IMR-90 (cell line): Measurements from ENCODE around the gene SPPL2A. TPM values are rescaled to one million over a fixed set of nuclear protein-coding genes. Genes with fewer than 3 reads are reported as not detected.

Experiments used
- ATAC-seq: fragments of 200-7000 bp; cut with Tn5 transposase; 2 replicates; pipeline ENCODE4 v1.9.1; 2020; ENCODE audit warnings: low read depth, mild to moderate bottlenecking, moderate library complexity
- BruUV-seq: library from RNA; stranded (reverse); fragments of 400-500 nt; replicated peaks from 2 replicates; lab custom pipeline; 2021; lab: Mats Ljungman, UMichigan
- CTCF ChIA-PET: fragments of 300-600 bp; formaldehyde crosslinking; extraction: SDS; loops from one replicate; lab custom pipeline; 2021; ENCODE audit warnings: antibody characterized with exemption; lab: Yijun Ruan, JAX
- POLR2A ChIA-PET: fragments of 300-600 bp; sonication (Branson Sonifier 250); formaldehyde crosslinking; loops from one replicate; lab custom pipeline; 2022; ENCODE audit warnings: antibody characterized with exemption; ENCODE audit not compliant: unreplicated experiment; lab: Charles Lee
- DNase-seq: peaks from one replicate; pipeline ENCODE4 v3.0.0; 2013
- H2AFZ ChIP-seq: replicated peaks from 2 replicates; pipeline ENCODE3; 2013; ENCODE audit warnings: low read length, mild to moderate bottlenecking; ENCODE audit not compliant: poor library complexity
- H2AK5ac ChIP-seq: 2 replicates; pipeline ENCODE4 v1.6.1; 2013; ENCODE audit warnings: low read depth, low read length, inconsistent platforms
- H2AK9ac ChIP-seq: replicated peaks from 2 replicates; pipeline ENCODE3; 2013; ENCODE audit warnings: mild to moderate bottlenecking, low read depth, low read length, moderate library complexity; ENCODE audit not compliant: poor library complexity
- H2BK120ac ChIP-seq: 2 replicates; pipeline ENCODE4 v1.6.1; 2013; ENCODE audit warnings: low read depth, low read length, inconsistent platforms
- H2BK15ac ChIP-seq: 3 replicates; pipeline ENCODE4 v1.6.1; 2013; ENCODE audit warnings: low read depth, low read length, inconsistent platforms
- H2BK20ac ChIP-seq: 2 replicates; pipeline ENCODE4 v1.6.1; 2013; ENCODE audit warnings: low read depth, mild to moderate bottlenecking, inconsistent platforms, low read length, moderate library complexity
- H2BK5ac ChIP-seq: 2 replicates; pipeline ENCODE4 v1.6.1; 2013; ENCODE audit warnings: mild to moderate bottlenecking, low read depth, low read length, inconsistent platforms; ENCODE audit not compliant: poor library complexity, severe bottlenecking
- H3K14ac ChIP-seq: replicated peaks from 2 replicates; pipeline ENCODE4 v1.6.1; 2013; ENCODE audit warnings: low read depth, low read length, inconsistent platforms
- H3K18ac ChIP-seq: 2 replicates; pipeline ENCODE4 v1.6.1; 2013; ENCODE audit warnings: low read depth, low read length, control low read depth
- H3K23ac ChIP-seq: 2 replicates; pipeline ENCODE4 v1.6.1; 2013; ENCODE audit warnings: low read depth, low read length, inconsistent platforms
- H3K27ac ChIP-seq: 2 replicates; pipeline ENCODE4 v1.5.1; 2013; ENCODE audit warnings: mild to moderate bottlenecking, control low read depth, low read length; ENCODE audit not compliant: insufficient read depth
- H3K27me3 ChIP-seq: 2 replicates; pipeline ENCODE4 v1.6.1; 2013; ENCODE audit warnings: low read length; ENCODE audit not compliant: control insufficient read depth, insufficient read depth
- H3K36me3 ChIP-seq: 2 replicates; pipeline ENCODE4 v1.6.1; 2013; ENCODE audit warnings: low read length, mixed read lengths; ENCODE audit not compliant: control insufficient read depth, insufficient read depth
- H3K4ac ChIP-seq: 2 replicates; pipeline ENCODE4 v1.6.1; 2013; ENCODE audit warnings: low read depth, low read length, inconsistent platforms
- H3K4me1 ChIP-seq: 2 replicates; pipeline ENCODE4 v1.6.1; 2013; ENCODE audit warnings: low read length, mixed read lengths; ENCODE audit not compliant: control insufficient read depth, insufficient read depth
- H3K4me2 ChIP-seq: 2 replicates; pipeline ENCODE4 v1.6.1; 2013; ENCODE audit warnings: low read depth, mild to moderate bottlenecking, control low read depth, low read length, moderate library complexity
- H3K4me3 ChIP-seq: 2 replicates; pipeline ENCODE4 v1.5.1; 2013; ENCODE audit warnings: low read depth, mild to moderate bottlenecking, control low read depth, low read length, moderate library complexity; ENCODE audit not compliant: insufficient read depth
- H3K56ac ChIP-seq: 2 replicates; pipeline ENCODE4 v1.6.1; 2013; ENCODE audit warnings: low read length, inconsistent platforms; ENCODE audit not compliant: insufficient read depth; ENCODE audit errors: extremely low read depth
- H3K79me1 ChIP-seq, 2 experiments: 2 replicates each; pipeline ENCODE4 v1.6.1; 2013; ENCODE audit warnings: low read length in 2 of 2, inconsistent platforms in 1 of 2, low read depth in 1 of 2
- H3K9ac ChIP-seq: 2 replicates; pipeline ENCODE4 v1.6.1; 2013; ENCODE audit warnings: low read depth, low read length, control low read depth
- H3K9me1 ChIP-seq: 2 replicates; pipeline ENCODE4 v1.6.1; 2013; ENCODE audit warnings: low read length, inconsistent platforms; ENCODE audit not compliant: insufficient read depth
- H3K9me3 ChIP-seq: 2 replicates; pipeline ENCODE4 v1.6.1; 2013; ENCODE audit warnings: low read length; ENCODE audit not compliant: control insufficient read depth, insufficient read depth
- H4K20me1 ChIP-seq: 2 replicates; pipeline ENCODE4 v1.6.1; 2013; ENCODE audit warnings: low read length, inconsistent platforms; ENCODE audit not compliant: insufficient read depth
- H4K5ac ChIP-seq: 2 replicates; pipeline ENCODE4 v1.6.1; 2013; ENCODE audit warnings: mild to moderate bottlenecking, low read depth, low read length, control low read depth
- H4K8ac ChIP-seq, 2 experiments: 2 replicates each; pipeline ENCODE4 v1.6.1; 2013; ENCODE audit warnings: low read depth in 2 of 2, low read length in 2 of 2, control low read depth in 1 of 2, inconsistent platforms in 1 of 2
- H4K91ac ChIP-seq: 2 replicates; pipeline ENCODE4 v1.6.1; 2013; ENCODE audit warnings: low read depth, low read length, inconsistent platforms; ENCODE audit not compliant: insufficient read depth
- CEBPB ChIP-seq: IDR thresholded peaks from 2 replicates; pipeline ENCODE4 v1.6.1; 2012; ENCODE audit warnings: low read depth, low read length, improper control_type of control experiment
- CTCF ChIP-seq: conservative IDR thresholded peaks from 2 replicates; pipeline ENCODE4 v1.5.1; 2012; ENCODE audit warnings: mild to moderate bottlenecking, low read depth, low read length, improper control_type of control experiment
- WGBS, 2 experiments: methylation state at CpG; one replicate each; pipeline versions ENCODE4 v1.1.5 to v1.1.7; 2013; ENCODE audit warnings: missing lambda C conversion rate in 2 of 2; ENCODE audit not compliant: insufficient read length in 1 of 2; ENCODE audit errors: extremely low coverage in 2 of 2; 5-methylcytosine and 5-hydroxymethylcytosine counted together
- dilution Hi-C: fragments of 300-500 bp; cut with HindIII; formaldehyde crosslinking; loops from one replicate; pipeline ENCODE4 v1.14.3; 2018; ENCODE audit warnings: low sequenced_read_pairs; ENCODE audit not compliant: unreplicated experiment
- in situ Hi-C: fragments of 300-500 bp; cut with MboI; formaldehyde crosslinking; loops from 3 replicates; pipeline ENCODE4 v1.14.3; 2019; ENCODE audit warnings: low sequenced_read_pairs, inconsistent platforms, mixed read lengths
- intact Hi-C: fragments of 100-400 bp; cut with micrococcal nuclease; formaldehyde crosslinking; loops from 2 replicates; pipeline ENCODE4 v1.10.0; 2022
- polyA plus RNA-seq, 3 experiments: library from polyadenylated mRNA; depleted of rRNA; stranded (reverse); fragments of >200 nt; gene quantifications; 2 replicates each; pipeline ENCODE4 v1.2.3, GENCODE V29; 2012; ENCODE audit warnings: low replicate concordance in 1 of 3
- total RNA-seq: library from RNA; depleted of rRNA; stranded (reverse); fragments of >200 nt; gene quantifications from 2 replicates; pipeline ENCODE4 v1.2.3, GENCODE V29; 2012

The SPPL2A gene
- total and polyA plus RNA-seq, 2 of the 4 experiments (the other 2 are of a cell fraction) = 29.2 to 53.8 TPM

- no peak overlapping the region for H4K91ac ChIP-seq
- no CpG with 5 or more reads among the region's 2 CpGs for WGBS, 2 experiments
- H3K23ac ChIP-seq = no peak overlapping the region
- peak overlapping the region; percentile 4; the same call in 1 of the 2 replicates for H3K18ac ChIP-seq
- no peak overlapping the region for H3K56ac ChIP-seq
- no peak overlapping the region for H4K5ac ChIP-seq
- ATAC-seq = no peak
- peak overlapping the region; percentile 44; the same call in 1 of the 2 replicates for H3K14ac ChIP-seq
- H3K9me3 ChIP-seq = no peaks in the 10 kb centered on the region
- no peaks in the 10 kb centered on the region for H3K27me3 ChIP-seq
- intact Hi-C loops (no loop called here), in situ Hi-C loops (no loop called here), dilution Hi-C loops (no loop called here)
- 0 out of 2 replicates have a peak, but pooled peaks cover 3% of the 10 kb centered on the region for H3K9me1 ChIP-seq
- H2BK20ac ChIP-seq = no peak overlapping the region
- no peak overlapping the region for H3K4me3 ChIP-seq
- H2BK120ac ChIP-seq = no peak overlapping the region
- no peak overlapping the region for H2AK5ac ChIP-seq
- CTCF ChIA-PET = interaction anchor here (0.7 kb wide), 1 partner anchor 106 kb away, joined by 3 read pairs; no protein-coding TSS in a partner anchor
- no peaks in the 10 kb centered on the region for H4K20me1 ChIP-seq
- no peak overlapping the region for H2AFZ ChIP-seq
- no TSS peak for BruUV-seq
- peaks cover 8% of the 10 kb centered on the region; the same call in 1 of the 2 replicates for H3K4me1 ChIP-seq
- no peak overlapping the region for H4K8ac ChIP-seq
- no peaks in the 10 kb centered on the region for H3K36me3 ChIP-seq
- peak; percentile 58 for DNase-seq
- POLR2A ChIA-PET = no interaction called here
- H2AK9ac ChIP-seq = no peak overlapping the region
- no peak overlapping the region for H3K9ac ChIP-seq
- TF ChIP-seq CTCF (no peak), CEBPB (peak; percentile 7; the same call in 1 of the 2 replicates)
- no peak overlapping the region for H2BK5ac ChIP-seq
- H3K4ac ChIP-seq = no peak overlapping the region
- no peaks in the 10 kb centered on the region for H3K79me1 ChIP-seq
- H3K4me2 ChIP-seq = no peak overlapping the region
- H3K27ac ChIP-seq = no peak overlapping the region
- H2BK15ac ChIP-seq = no peak overlapping the region
Observed at GRCh38 chr15:50774450-50774849, 8.9 kb upstream of the SPPL2A start.
